ENCODE data around the gene CCT3. TPM values are rescaled to one million over a fixed set of nuclear protein-coding genes. Genes with fewer than 3 reads are reported as not detected.

CCT3 gene
- total RNA-seq, 4 donors from 2014 or later = 91.4 to 198 (median 149) TPM

DNA sequence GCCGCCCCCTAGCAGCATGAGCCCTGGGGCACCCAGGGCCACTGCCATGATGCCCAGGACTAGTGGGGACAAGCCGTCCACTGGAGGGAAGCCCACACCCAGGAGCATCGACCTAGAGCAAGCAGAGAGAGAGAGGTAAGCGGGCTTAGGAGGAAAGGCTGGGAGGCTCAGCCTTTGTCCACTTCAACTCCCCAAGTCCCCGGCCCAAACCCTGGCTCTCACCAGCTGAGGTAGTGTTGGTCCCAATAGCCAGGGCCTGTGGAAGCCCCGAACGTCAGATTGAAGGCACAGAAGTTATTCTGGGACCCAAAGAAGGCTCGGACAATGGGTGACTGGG is 45.0 kb downstream of the CCT3 start:
- Histone ChIP-seq H3K9me3 (no peaks in the 10 kb centered on the region), H3K27me3 (no peaks in the 10 kb centered on the region), H3K4me1 (peaks cover 55% of the 10 kb centered on the region), H3K4me3 (no peak overlapping the region), H3K27ac (peak overlapping the region; percentile 30), H3K36me3 (peaks cover 13% of the 10 kb centered on the region)
- TF ChIP-seq POLR2AphosphoS5 (IDR thresholded peaks at IDR 0.05) = no peak
- TF ChIP-seq EP300 (IDR thresholded peaks at IDR 0.05) = no peak
- TF ChIP-seq POLR2A (IDR thresholded peaks at IDR 0.05) = no peak
- TF ChIP-seq, protein P1, sequence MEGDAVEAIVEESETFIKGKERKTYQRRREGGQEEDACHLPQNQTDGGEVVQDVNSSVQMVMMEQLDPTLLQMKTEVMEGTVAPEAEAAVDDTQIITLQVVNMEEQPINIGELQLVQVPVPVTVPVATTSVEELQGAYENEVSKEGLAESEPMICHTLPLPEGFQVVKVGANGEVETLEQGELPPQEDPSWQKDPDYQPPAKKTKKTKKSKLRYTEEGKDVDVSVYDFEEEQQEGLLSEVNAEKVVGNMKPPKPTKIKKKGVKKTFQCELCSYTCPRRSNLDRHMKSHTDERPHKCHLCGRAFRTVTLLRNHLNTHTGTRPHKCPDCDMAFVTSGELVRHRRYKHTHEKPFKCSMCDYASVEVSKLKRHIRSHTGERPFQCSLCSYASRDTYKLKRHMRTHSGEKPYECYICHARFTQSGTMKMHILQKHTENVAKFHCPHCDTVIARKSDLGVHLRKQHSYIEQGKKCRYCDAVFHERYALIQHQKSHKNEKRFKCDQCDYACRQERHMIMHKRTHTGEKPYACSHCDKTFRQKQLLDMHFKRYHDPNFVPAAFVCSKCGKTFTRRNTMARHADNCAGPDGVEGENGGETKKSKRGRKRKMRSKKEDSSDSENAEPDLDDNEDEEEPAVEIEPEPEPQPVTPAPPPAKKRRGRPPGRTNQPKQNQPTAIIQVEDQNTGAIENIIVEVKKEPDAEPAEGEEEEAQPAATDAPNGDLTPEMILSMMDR (IDR thresholded peaks at IDR 0.05) = no peak
- DNase-seq (ENCODE audit: low spot score in 2 of 2) = no peak
- 83% methylated on average over 5 of the region's 8 CpGs for WGBS

DNA sequence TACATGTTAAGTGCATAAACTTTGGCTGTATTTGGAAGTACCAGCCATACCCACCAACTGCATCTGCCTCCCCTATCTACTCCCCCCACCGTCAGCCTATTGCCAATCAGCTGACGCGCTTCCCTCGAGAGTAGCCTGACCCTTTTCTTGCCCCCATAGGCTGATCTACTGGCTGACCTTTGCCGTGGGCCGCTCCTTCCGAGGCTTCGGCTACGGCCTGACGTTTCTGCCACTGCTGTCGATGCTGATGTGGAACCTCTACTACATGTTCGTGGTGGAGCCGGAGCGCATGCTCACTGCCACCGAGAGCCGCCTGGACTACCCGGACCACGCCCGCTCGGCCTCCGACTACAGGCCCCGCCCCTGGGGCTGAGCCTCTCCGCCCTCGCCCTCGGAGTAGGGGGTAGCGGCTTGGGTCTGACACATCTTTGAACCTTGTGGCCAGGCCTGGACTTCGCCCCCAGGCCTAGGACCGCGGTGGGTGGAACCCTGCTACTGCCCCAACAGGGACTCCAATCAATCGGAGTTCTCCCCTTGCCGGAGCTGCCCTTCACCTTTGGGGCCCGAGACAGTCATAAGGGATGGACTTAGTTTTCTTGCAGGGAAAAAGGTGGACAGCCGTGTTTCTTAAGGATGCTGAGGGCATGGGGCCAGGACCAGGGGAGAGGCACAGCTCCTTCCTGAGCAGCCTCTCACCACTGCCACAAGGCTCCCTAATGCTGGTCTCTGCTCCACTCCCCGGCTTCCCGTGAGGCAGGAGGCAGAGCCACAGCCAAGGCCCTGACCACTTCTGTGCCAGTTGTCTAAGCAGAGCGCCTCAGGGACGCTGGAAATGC is 46.6 kb downstream of the CCT3 start:
- WGBS = 21% methylated on average over 32 of the region's 37 CpGs
- TF ChIP-seq, protein P1 (IDR thresholded peaks at IDR 0.05) = no peak
- TF ChIP-seq POLR2A (IDR thresholded peaks at IDR 0.05) (no peak), EP300 (IDR thresholded peaks at IDR 0.05) (no peak), POLR2AphosphoS5 (IDR thresholded peaks at IDR 0.05) (peak in 1 of 3 donors; percentile 10)
- DNase-seq (ENCODE audit: low spot score in 2 of 2) = peak; percentile 95
- Histone ChIP-seq H3K9me3 (no peaks in the 10 kb centered on the region), H3K4me1 (peaks cover 55% of the 10 kb centered on the region), H3K4me3 (peak overlapping the region; percentile 40), H3K27ac (peak overlapping the region; percentile 74), H3K27me3 (no peaks in the 10 kb centered on the region), H3K36me3 (peaks cover 15% of the 10 kb centered on the region)

DNA sequence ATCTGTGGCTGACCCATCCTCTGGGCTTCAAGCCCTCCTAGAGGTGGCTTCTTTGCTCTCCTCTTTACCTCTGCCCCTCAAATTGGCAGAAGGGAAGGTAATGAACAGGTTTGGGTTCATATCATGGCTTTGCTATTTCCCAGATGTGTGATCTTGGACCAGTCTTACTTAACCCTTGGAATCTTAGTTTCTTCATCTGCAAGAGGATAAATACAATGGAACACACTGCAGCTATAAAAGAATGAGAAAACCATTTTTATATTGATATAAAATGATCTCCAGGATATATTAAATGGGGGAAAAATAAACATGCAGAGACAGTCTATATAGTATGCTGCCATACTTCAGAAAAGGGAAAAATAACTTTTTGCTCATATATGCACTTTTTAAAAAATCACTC is 48.2 kb downstream of the CCT3 start:
- Histone ChIP-seq H3K27me3 (no peaks in the 10 kb centered on the region), H3K4me1 (peaks cover 61% of the 10 kb centered on the region), H3K4me3 (no peak overlapping the region), H3K9me3 (no peaks in the 10 kb centered on the region), H3K27ac (no peak overlapping the region), H3K36me3 (peaks cover 27% of the 10 kb centered on the region)
- no peak for TF ChIP-seq POLR2A (IDR thresholded peaks at IDR 0.05)
- TF ChIP-seq, protein P1 (IDR thresholded peaks at IDR 0.05) = no peak
- TF ChIP-seq POLR2AphosphoS5 (IDR thresholded peaks at IDR 0.05) = no peak
- TF ChIP-seq EP300 (IDR thresholded peaks at IDR 0.05) = no peak
- no peak for DNase-seq (ENCODE audit: low spot score in 2 of 2)

DNA sequence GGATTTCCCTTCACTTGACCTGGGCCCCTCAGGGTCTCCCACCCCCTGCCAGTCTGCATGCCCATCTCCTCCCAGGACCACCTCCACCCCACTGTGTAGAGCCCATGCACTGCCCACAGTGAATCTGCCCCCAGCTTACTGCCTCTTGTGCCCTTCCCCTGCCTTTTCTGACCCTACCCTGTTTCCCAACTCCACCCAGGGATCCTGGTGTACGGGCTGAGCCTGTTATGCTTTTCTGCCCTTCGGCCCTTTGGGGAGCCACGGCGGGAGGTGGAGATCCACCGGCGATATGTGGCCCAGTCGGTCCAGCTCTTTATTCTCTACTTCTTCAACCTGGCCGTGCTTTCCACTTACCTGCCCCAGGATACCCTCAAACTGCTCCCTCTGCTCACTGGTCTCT is 52.0 kb downstream of the CCT3 start:
- Histone ChIP-seq H3K36me3 (peaks cover 27% of the 10 kb centered on the region), H3K4me3 (peak overlapping the region; percentile 47)
- TF ChIP-seq POLR2AphosphoS5 (IDR thresholded peaks at IDR 0.05) = no peak
- TF ChIP-seq, protein P1 (IDR thresholded peaks at IDR 0.05) = no peak
- no peak for TF ChIP-seq POLR2A (IDR thresholded peaks at IDR 0.05)
- no peak for TF ChIP-seq EP300 (IDR thresholded peaks at IDR 0.05)

DNA sequence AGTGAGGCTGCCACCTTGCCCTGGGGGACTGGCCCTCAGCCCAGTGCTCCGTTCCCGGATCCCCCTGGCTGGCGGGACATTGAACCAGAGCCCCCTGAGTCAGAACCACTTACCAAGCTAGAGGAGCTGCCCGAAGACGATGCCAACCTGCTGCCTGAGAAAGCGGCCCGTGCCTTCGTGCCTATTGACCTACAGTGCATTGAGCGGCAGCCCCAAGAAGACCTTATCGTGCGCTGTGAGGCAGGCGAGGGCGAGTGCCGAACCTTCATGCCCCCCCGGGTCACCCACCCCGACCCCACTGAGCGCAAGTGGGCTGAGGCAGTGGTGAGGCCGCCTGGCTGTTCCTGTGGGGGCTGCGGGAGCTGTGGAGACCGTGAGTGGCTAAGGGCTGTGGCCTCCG is 52.7 kb downstream of the CCT3 start:
- peaks cover 46% of the 10 kb centered on the region for H3K4me1 ChIP-seq
- H3K27me3 ChIP-seq = no peaks in the 10 kb centered on the region
- WGBS = 90% methylated on average over 8 of the region's 21 CpGs
- DNase-seq (ENCODE audit: low spot score in 2 of 2) = no peak
- H3K4me3 ChIP-seq = peak overlapping the region; percentile 47
- H3K36me3 ChIP-seq = peaks cover 27% of the 10 kb centered on the region
- TF ChIP-seq EP300 (IDR thresholded peaks at IDR 0.05) (no peak), POLR2A (IDR thresholded peaks at IDR 0.05) (no peak), POLR2AphosphoS5 (IDR thresholded peaks at IDR 0.05) (no peak)
- TF ChIP-seq, protein P1 (IDR thresholded peaks at IDR 0.05) = no peak
- H3K27ac ChIP-seq = peak overlapping the region; percentile 74
- H3K9me3 ChIP-seq = no peaks in the 10 kb centered on the region

More for the DNA sequence above, 52.0 kb downstream of the CCT3 start:
- Histone ChIP-seq H3K27ac (peak overlapping the region; percentile 22), H3K27me3 (no peaks in the 10 kb centered on the region), H3K4me1 (peaks cover 46% of the 10 kb centered on the region), H3K9me3 (no peaks in the 10 kb centered on the region)
- DNase-seq (ENCODE audit: low spot score in 2 of 2) = no peak
- WGBS = 87% methylated on average over 8 of the region's 8 CpGs
